GM12801 (cell line): ENCODE measurements around the gene SNX20.

Experiments
- CTCF ChIP-seq: IDR thresholded peaks from one replicate; pipeline ENCODE4 v1.5.1; 2011; ENCODE audit warnings: control low read depth; ENCODE audit not compliant: insufficient read length; ENCODE audit errors: extremely low read depth

The SNX20 gene

GRCh38 chr16:50685462-50686063 is 4.5 kb upstream of the SNX20 start:
- no peak for TF ChIP-seq CTCF

- no peak for TF ChIP-seq CTCF
Observed at GRCh38 chr16:50684823-50685461, 3.8 kb upstream of the SNX20 start.

- TF ChIP-seq CTCF: no peak
Observed at GRCh38 chr16:50683689-50684374, 2.7 kb upstream of the SNX20 start.

- TF ChIP-seq CTCF: no peak
Observed at GRCh38 chr16:50680556-50680893, 587 bp downstream of the SNX20 start.

GRCh38 chr16:50679676-50680555 is 1.2 kb downstream of the SNX20 start:
- no peak for TF ChIP-seq CTCF

GRCh38 chr16:50679266-50679665 is 1.8 kb downstream of the SNX20 start:
- no peak for TF ChIP-seq CTCF

- no peak for TF ChIP-seq CTCF
Observed at GRCh38 chr16:50678531-50678930, 2.6 kb downstream of the SNX20 start.
